B cell (primary cell): ENCODE results near the gene CTIF. TPM values are rescaled to one million over a fixed set of nuclear protein-coding genes. Genes with fewer than 3 reads are reported as not detected.

Source experiments
- ATAC-seq: fragments of 200-7000 bp; cut with Tn5 transposase; one replicate; pipeline ENCODE4 v1.10.0; 2021; ENCODE audit warnings: low read depth, mild to moderate bottlenecking, moderate number of reproducible peaks, moderate library complexity
- CTCF ChIA-PET: fragments of 350-600 bp; sonication (Branson Sonifier 250); formaldehyde crosslinking; loops from one replicate; lab custom pipeline; 2021; ENCODE audit warnings: antibody characterized with exemption, inconsistent platforms; lab: Charles Lee
- POLR2A ChIA-PET: fragments of 350-600 bp; sonication (Branson Sonifier 250); formaldehyde crosslinking; loops from one replicate; lab custom pipeline; 2021; ENCODE audit warnings: antibody characterized with exemption; lab: Charles Lee
- DNase-seq: peaks from one replicate; pipeline ENCODE4 v3.0.0; 2013
- H2AFZ ChIP-seq: 2 replicates; pipeline ENCODE4 v1.6.1; 2012; ENCODE audit warnings: mild to moderate bottlenecking, low read depth, low read length; ENCODE audit not compliant: insufficient read depth, poor library complexity, severe bottlenecking
- H3K27ac ChIP-seq, 2 donors: 1 replicate in 1 of 2; 2 replicates in 1 of 2; pipeline ENCODE4 v1.5.1; 2012 to 2013; ENCODE audit warnings: low read length in 2 of 2, mild to moderate bottlenecking in 2 of 2, moderate library complexity in 1 of 2
- H3K27me3 ChIP-seq, 4 experiments: fragments of 200-600 bp in 1 of 4; sonication (generic) in 1 of 4; replicated peaks in 1 of 4; 1 replicate in 2 of 4; 2 replicates in 2 of 4; pipeline versions ENCODE4 v1.6.1 to v1.7.0; 2013 to 2016; ENCODE audit warnings: low read length in 3 of 4, mild to moderate bottlenecking in 2 of 4, mixed read lengths in 1 of 4, moderate library complexity in 1 of 4; ENCODE audit not compliant: insufficient read depth in 4 of 4, control insufficient read depth in 3 of 4; ENCODE audit errors: control extremely low read depth in 1 of 4
- H3K36me3 ChIP-seq, 2 experiments: replicated peaks in 1 of 2; 1 replicate in 1 of 2; 2 replicates in 1 of 2; pipeline versions ENCODE4 v1.6.1 to v1.7.1; 2013; ENCODE audit warnings: low read length in 1 of 2; ENCODE audit not compliant: insufficient read depth in 2 of 2, control insufficient read depth in 1 of 2; ENCODE audit errors: control extremely low read depth in 1 of 2, extremely low read depth in 1 of 2
- H3K4me1 ChIP-seq, 2 donors: fragments of 200-600 bp in 1 of 2; sonication (generic) in 1 of 2; 1 replicate in 1 of 2; 2 replicates in 1 of 2; pipeline versions ENCODE4 v1.5.1 to v1.6.1; 2013 to 2017; ENCODE audit warnings: low read length in 2 of 2; ENCODE audit not compliant: control insufficient read depth in 2 of 2, insufficient read depth in 2 of 2
- H3K4me2 ChIP-seq: replicated peaks from 2 replicates; pipeline ENCODE3; 2012; ENCODE audit warnings: mild to moderate bottlenecking, low read depth, low read length; ENCODE audit not compliant: poor library complexity, severe bottlenecking
- H3K4me3 ChIP-seq, 5 experiments: fragments of 200-600 bp in 1 of 5; sonication (generic) in 1 of 5; 1 replicate in 3 of 5; 2 replicates in 2 of 5; pipeline versions ENCODE4 v1.5.1 to v1.7.0; 2011 to 2016; ENCODE audit warnings: low read length in 4 of 5, mild to moderate bottlenecking in 4 of 5, low read depth in 2 of 5, control low read depth in 1 of 5, moderate library complexity in 1 of 5; ENCODE audit not compliant: insufficient read depth in 1 of 5; ENCODE audit errors: control extremely low read depth in 1 of 5, extremely low read depth in 1 of 5
- H3K79me2 ChIP-seq: fragments of 200-600 bp; sonication (generic); one replicate; pipeline ENCODE4 v1.6.0; 2016; ENCODE audit warnings: low read length; ENCODE audit not compliant: control insufficient read depth, insufficient read depth
- H3K9ac ChIP-seq: fragments of 200-600 bp; sonication (generic); 2 replicates; pipeline ENCODE4 v1.6.1; 2017; ENCODE audit warnings: mild to moderate bottlenecking, low read length, moderate library complexity
- H3K9me3 ChIP-seq, 3 donors: one replicate each; pipeline versions ENCODE4 v1.6.1 to v1.7.1; 2013; ENCODE audit warnings: low read length in 2 of 3; ENCODE audit not compliant: control insufficient read depth in 2 of 3, insufficient read depth in 1 of 3; ENCODE audit errors: control extremely low read depth in 1 of 3
- H4K20me1 ChIP-seq: 2 replicates; pipeline ENCODE4 v1.6.0; 2012; ENCODE audit warnings: mild to moderate bottlenecking, low read length; ENCODE audit not compliant: insufficient read depth, control insufficient read depth, poor library complexity, severe bottlenecking
- H3K27ac Mint-ChIP-seq: one replicate; pipeline ENCODE4 v1.8.0; 2021; ENCODE audit warnings: mixed read lengths
- H3K27me3 Mint-ChIP-seq: one replicate; pipeline ENCODE4 v1.8.0; 2021; ENCODE audit warnings: mixed read lengths
- H3K4me1 Mint-ChIP-seq: one replicate; pipeline ENCODE4 v1.8.0; 2021; ENCODE audit warnings: mixed read lengths
- H3K4me3 Mint-ChIP-seq: one replicate; pipeline ENCODE4 v1.8.0; 2021; ENCODE audit warnings: mixed read lengths
- H3K9me3 Mint-ChIP-seq: one replicate; pipeline ENCODE4 v1.8.0; 2022; ENCODE audit warnings: mixed read lengths; ENCODE audit not compliant: insufficient read depth
- EZH2 ChIP-seq: IDR thresholded peaks from 2 replicates; pipeline ENCODE4 v1.6.1; 2012; ENCODE audit warnings: borderline replicate concordance, low read depth, mild to moderate bottlenecking, moderate library complexity, low read length; ENCODE audit not compliant: insufficient read depth, poor library complexity, severe bottlenecking
- WGBS: methylation state at CpG from one replicate; pipeline ENCODE4 v1.1.5; 2013; ENCODE audit warnings: missing lambda C conversion rate; ENCODE audit not compliant: insufficient coverage; 5-methylcytosine and 5-hydroxymethylcytosine counted together
- intact Hi-C: fragments of 100-400 bp; cut with micrococcal nuclease; formaldehyde crosslinking; loops from one replicate; pipeline ENCODE4 v1.10.0; 2022
- polyA plus RNA-seq: library from polyadenylated mRNA; depleted of rRNA; stranded (reverse); fragments of >200 nt; gene quantifications from 2 replicates; pipeline ENCODE4 v1.2.3, GENCODE V29; 2012
- total RNA-seq, 2 donors: library from RNA; stranded (reverse); fragments of 120-200 nt in 1 of 2; gene quantifications; 1 replicate in 1 of 2; 2 replicates in 1 of 2; pipeline versions ENCODE4 v1.2.3 to v1.2.4, GENCODE V29; 2013 to 2022
- TF ChIP-seq, protein P1 (sequence below): fragments of 200-600 bp; IDR thresholded peaks from one replicate; pipeline ENCODE4 v1.8.0; 2022; ENCODE audit warnings: antibody characterized with exemption, mild to moderate bottlenecking

CTIF gene
- total and polyA plus RNA-seq, 2 donors (not counting 1 experiment from before 2014, with no cell fraction given), result 3.6 to 16.2 TPM

DNA sequence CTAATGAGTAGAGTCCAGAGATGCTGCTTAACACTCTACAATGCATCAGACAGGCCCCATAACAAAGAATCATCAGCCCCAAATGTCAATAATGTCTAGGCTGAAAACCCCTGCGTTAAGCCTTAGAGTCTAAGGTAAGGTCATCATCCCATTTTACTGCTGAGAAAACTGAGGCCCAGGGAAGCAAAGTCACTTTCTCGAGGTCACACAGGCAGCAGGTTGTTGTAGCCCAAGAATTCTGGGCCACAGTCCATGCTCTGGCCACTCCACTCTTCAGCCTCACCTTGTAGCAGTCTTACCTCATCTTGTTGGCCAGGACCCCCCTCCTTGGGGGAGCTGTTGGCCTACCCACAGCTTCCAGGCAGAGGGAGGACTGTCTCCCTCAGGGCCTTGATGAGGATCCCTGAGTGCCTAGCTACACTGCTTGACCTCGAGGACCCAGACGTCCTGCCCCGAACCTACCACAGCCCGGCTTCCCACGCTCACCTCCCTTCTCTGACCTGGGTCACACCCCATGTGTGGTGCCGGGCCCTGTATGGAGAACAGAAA lies 357.6 kb downstream of the CTIF start:
- Histone ChIP-seq H2AFZ (peak overlapping the region; percentile 47), H3K27me3 (no peaks in the 10 kb centered on the region), H3K27ac (no peak overlapping the region), H3K79me2 (no peaks in the 10 kb centered on the region), H3K9me3 (peaks cover 0 to 4% (median 0%) of the 10 kb centered on the region in 3 donors), H4K20me1 (no peaks in the 10 kb centered on the region), H3K4me3 (no peak overlapping the region), H3K4me1 (peaks cover 14 to 16% of the 10 kb centered on the region in 2 donors), H3K9ac (no peak overlapping the region), H3K36me3 (no peaks in the 10 kb centered on the region), H3K4me2 (peak overlapping the region; percentile 48)
- ChIA-PET CTCF (no interaction called here), POLR2A (no interaction called here)
- H3K27me3 Mint-ChIP-seq, result no peaks in the 10 kb centered on the region
- WGBS, result 87% methylated on average over 7 of the region's 8 CpGs
- no peak for TF ChIP-seq EZH2
- TF ChIP-seq, protein P1, sequence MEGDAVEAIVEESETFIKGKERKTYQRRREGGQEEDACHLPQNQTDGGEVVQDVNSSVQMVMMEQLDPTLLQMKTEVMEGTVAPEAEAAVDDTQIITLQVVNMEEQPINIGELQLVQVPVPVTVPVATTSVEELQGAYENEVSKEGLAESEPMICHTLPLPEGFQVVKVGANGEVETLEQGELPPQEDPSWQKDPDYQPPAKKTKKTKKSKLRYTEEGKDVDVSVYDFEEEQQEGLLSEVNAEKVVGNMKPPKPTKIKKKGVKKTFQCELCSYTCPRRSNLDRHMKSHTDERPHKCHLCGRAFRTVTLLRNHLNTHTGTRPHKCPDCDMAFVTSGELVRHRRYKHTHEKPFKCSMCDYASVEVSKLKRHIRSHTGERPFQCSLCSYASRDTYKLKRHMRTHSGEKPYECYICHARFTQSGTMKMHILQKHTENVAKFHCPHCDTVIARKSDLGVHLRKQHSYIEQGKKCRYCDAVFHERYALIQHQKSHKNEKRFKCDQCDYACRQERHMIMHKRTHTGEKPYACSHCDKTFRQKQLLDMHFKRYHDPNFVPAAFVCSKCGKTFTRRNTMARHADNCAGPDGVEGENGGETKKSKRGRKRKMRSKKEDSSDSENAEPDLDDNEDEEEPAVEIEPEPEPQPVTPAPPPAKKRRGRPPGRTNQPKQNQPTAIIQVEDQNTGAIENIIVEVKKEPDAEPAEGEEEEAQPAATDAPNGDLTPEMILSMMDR, result no peak
- H3K9me3 Mint-ChIP-seq, result peaks cover 2% of the 10 kb centered on the region
- no peak for ATAC-seq
- peak overlapping the region; percentile 34 for H3K4me3 Mint-ChIP-seq
- DNase-seq, result no peak
- H3K27ac Mint-ChIP-seq, result peak overlapping the region; percentile 84
- intact Hi-C loops, result no loop called here
- peaks cover 18% of the 10 kb centered on the region for H3K4me1 Mint-ChIP-seq

DNA sequence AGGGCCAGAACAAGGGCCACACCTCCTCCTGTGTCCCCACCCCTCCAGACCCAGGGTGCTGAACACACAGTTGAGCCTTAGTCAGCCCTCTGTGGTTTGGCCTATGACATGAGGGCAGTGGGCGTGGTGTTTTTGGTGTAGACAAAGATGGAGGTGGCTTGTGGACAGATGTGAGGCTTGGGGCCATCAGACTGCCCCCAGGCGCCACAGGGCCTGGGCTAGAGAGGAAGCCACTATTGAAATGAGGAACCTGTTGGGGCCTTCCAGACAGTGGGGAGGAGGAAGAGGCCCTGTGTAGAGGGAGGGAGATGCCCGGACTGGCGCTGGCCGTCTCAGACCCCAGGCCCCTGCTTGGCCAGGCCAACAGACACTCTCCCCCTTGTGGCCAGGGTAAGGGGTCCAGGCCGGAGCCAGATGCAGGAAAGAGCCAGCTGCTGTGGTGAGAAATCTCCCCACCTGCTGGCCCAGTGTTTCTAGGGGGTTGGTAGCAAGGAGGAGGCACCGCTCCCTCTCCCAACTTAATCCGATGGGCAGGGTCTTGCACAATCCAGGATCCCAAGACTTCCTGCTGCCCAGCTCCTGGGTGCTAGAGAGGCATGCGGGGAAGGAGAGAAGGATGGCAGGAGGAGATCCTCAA lies 358.2 kb downstream of the CTIF start:
- Mint-ChIP-seq H3K9me3 (peaks cover 2% of the 10 kb centered on the region), H3K27ac (peak overlapping the region; percentile 84), H3K4me1 (peaks cover 18% of the 10 kb centered on the region), H3K27me3 (no peaks in the 10 kb centered on the region), H3K4me3 (peak overlapping the region; percentile 34)
- Histone ChIP-seq H3K27me3 (no peaks in the 10 kb centered on the region), H3K9ac (no peak overlapping the region), H3K4me2 (peak overlapping the region; percentile 48), H3K36me3 (no peaks in the 10 kb centered on the region), H4K20me1 (no peaks in the 10 kb centered on the region), H2AFZ (peak overlapping the region; percentile 47), H3K4me3 (no peak overlapping the region), H3K9me3 (peaks cover 0 to 4% (median 0%) of the 10 kb centered on the region in 3 donors), H3K4me1 (peaks cover 14 to 16% of the 10 kb centered on the region in 2 donors), H3K27ac (peak overlapping the region in 1 of 2 donors; percentile 24), H3K79me2 (no peaks in the 10 kb centered on the region)
- 44% methylated on average over 7 of the region's 9 CpGs for WGBS
- TF ChIP-seq, protein P1, result no peak
- no peak for TF ChIP-seq EZH2
- CTCF ChIA-PET, result interaction anchor here (0.6 to 1.0 kb wide), 3 partner anchors 48 to 65 kb away, joined by 3 read pairs; no protein-coding TSS in a partner anchor
- DNase-seq (peak; percentile 70), ATAC-seq (peak; percentile 84)
- intact Hi-C loops, result loop anchor here (1.0 kb wide), 1 partner anchor 31 kb away; no protein-coding TSS in a partner anchor
- POLR2A ChIA-PET, result no interaction called here
